ENCODE results near the gene GSTK1.

- no peak for TF ChIP-seq POLR2A (IDR thresholded peaks at IDR 0.05; ENCODE audit: low read depth, low read length)
- TF ChIP-seq TAF1 (IDR thresholded peaks at IDR 0.05; ENCODE audit: borderline replicate concordance, low read depth, low read length), result no peak
- no peak for TF ChIP-seq POLR2AphosphoS5 (IDR thresholded peaks at IDR 0.05; ENCODE audit: low read depth, low read length)
Observed at GRCh38 chr7:143288836-143289235, 25.6 kb downstream of the GSTK1 start.

All from GM12892 (cell line).